ENCODE measurements around the gene VPS11. TPM values are rescaled to one million over a fixed set of nuclear protein-coding genes. Genes with fewer than 3 reads are reported as not detected.
"Not testable (repeated sequence)": the region's sequence is repeated elsewhere in the genome, so short reads cannot be mapped to it uniquely, and the experiment has no call there.

The VPS11 gene
- total RNA-seq, 1 donor: 35.1 TPM

DNA sequence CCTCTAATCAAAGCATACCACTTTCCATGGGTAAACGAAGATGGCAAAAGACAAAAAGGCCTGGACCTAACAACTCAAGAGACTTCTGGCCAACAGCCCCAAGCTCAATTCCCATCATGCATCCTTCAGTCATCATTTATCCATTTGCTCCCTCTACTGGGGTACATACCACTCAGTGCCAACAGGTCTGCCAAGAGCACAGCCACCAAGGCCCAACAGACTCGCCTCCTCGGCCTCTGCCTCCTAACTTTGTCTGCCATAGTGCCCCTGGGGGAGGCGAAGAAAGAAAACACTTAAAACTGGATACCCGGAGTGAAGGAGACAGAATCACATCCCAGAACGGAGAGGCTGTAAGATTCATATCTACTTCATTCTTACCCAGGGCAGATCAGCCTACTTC lies 11.7 kb upstream of the VPS11 start:
- Histone ChIP-seq H3K79me2 (ENCODE audit: insufficient read depth, low read length) (peaks cover 31% of the 10 kb centered on the region), H3K4me3 (ENCODE audit: insufficient read depth, low read length) (peak overlapping the region; percentile 94), H4K20me1 (ENCODE audit: insufficient read depth, low read length) (peaks cover 21% of the 10 kb centered on the region), H3K4me2 (ENCODE audit: insufficient read depth, low read length) (peak overlapping the region; percentile 95), H3K4me1 (ENCODE audit: insufficient read depth, low read length) (peaks cover 18% of the 10 kb centered on the region), H3K9me3 (ENCODE audit: low read depth, low read length) (no peaks in the 10 kb centered on the region), H3K27me3 (ENCODE audit: insufficient read depth, low read length) (no peaks in the 10 kb centered on the region), H3K27ac (ENCODE audit: low read depth, low read length) (peak overlapping the region; percentile 77), H2AFZ (ENCODE audit: low read length) (peak overlapping the region; percentile 77), H3K36me3 (ENCODE audit: insufficient read depth, low read length) (peaks cover 44% of the 10 kb centered on the region)
- DNase-seq (ENCODE audit: insufficient read length, low spot score, missing footprints): peak; percentile 92
- TF ChIP-seq, protein P1, sequence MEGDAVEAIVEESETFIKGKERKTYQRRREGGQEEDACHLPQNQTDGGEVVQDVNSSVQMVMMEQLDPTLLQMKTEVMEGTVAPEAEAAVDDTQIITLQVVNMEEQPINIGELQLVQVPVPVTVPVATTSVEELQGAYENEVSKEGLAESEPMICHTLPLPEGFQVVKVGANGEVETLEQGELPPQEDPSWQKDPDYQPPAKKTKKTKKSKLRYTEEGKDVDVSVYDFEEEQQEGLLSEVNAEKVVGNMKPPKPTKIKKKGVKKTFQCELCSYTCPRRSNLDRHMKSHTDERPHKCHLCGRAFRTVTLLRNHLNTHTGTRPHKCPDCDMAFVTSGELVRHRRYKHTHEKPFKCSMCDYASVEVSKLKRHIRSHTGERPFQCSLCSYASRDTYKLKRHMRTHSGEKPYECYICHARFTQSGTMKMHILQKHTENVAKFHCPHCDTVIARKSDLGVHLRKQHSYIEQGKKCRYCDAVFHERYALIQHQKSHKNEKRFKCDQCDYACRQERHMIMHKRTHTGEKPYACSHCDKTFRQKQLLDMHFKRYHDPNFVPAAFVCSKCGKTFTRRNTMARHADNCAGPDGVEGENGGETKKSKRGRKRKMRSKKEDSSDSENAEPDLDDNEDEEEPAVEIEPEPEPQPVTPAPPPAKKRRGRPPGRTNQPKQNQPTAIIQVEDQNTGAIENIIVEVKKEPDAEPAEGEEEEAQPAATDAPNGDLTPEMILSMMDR (IDR thresholded peaks at IDR 0.05; ENCODE audit: extremely low read depth, low read depth, low read length): peak; percentile 39

DNA sequence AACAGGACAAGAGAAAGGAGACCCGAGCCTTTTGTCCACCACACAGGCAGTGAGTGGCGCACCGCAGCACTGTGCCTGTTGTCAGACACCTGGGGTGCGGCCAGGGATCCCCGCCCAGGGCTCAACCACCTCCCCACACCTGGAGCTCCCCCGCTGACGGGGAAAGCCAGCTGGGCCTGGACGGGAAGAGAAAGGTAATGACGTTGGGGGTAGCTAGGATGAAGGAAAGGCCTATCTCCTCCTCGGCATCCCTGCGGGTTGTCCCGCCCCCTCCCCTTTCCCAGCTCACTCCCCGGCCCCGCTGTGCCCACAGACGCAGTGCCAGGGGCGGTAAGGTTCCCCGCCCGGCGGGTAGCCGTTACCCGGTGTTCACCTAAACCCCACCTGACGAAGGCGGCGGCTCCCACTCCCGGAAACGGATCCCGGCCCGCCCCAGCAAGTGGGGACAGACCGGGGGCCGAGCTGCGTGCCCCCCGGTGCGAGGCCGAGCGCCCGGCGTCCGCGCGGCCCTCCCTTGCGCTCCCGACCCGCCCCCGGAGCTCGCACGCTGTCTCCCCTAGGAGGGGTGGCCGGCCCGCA lies 11.1 kb upstream of the VPS11 start:
- H3K9me3 ChIP-seq (ENCODE audit: low read depth, low read length): no peaks in the 10 kb centered on the region
- peak overlapping the region; percentile 95 for H3K4me2 ChIP-seq (ENCODE audit: insufficient read depth, low read length)
- peaks cover 18% of the 10 kb centered on the region for H3K4me1 ChIP-seq (ENCODE audit: insufficient read depth, low read length)
- H3K27me3 ChIP-seq (ENCODE audit: insufficient read depth, low read length): no peaks in the 10 kb centered on the region
- peak overlapping the region; percentile 77 for H2AFZ ChIP-seq (ENCODE audit: low read length)
- H3K79me2 ChIP-seq (ENCODE audit: insufficient read depth, low read length): peaks cover 31% of the 10 kb centered on the region
- peak; percentile 85 for DNase-seq (ENCODE audit: insufficient read length, low spot score, missing footprints)
- peaks cover 21% of the 10 kb centered on the region for H4K20me1 ChIP-seq (ENCODE audit: insufficient read depth, low read length)
- TF ChIP-seq, protein P1 (IDR thresholded peaks at IDR 0.05; ENCODE audit: extremely low read depth, low read depth, low read length): no peak
- peak overlapping the region; percentile 77 for H3K27ac ChIP-seq (ENCODE audit: low read depth, low read length)
- peak overlapping the region; percentile 94 for H3K4me3 ChIP-seq (ENCODE audit: insufficient read depth, low read length)
- peaks cover 39% of the 10 kb centered on the region for H3K36me3 ChIP-seq (ENCODE audit: insufficient read depth, low read length)

DNA sequence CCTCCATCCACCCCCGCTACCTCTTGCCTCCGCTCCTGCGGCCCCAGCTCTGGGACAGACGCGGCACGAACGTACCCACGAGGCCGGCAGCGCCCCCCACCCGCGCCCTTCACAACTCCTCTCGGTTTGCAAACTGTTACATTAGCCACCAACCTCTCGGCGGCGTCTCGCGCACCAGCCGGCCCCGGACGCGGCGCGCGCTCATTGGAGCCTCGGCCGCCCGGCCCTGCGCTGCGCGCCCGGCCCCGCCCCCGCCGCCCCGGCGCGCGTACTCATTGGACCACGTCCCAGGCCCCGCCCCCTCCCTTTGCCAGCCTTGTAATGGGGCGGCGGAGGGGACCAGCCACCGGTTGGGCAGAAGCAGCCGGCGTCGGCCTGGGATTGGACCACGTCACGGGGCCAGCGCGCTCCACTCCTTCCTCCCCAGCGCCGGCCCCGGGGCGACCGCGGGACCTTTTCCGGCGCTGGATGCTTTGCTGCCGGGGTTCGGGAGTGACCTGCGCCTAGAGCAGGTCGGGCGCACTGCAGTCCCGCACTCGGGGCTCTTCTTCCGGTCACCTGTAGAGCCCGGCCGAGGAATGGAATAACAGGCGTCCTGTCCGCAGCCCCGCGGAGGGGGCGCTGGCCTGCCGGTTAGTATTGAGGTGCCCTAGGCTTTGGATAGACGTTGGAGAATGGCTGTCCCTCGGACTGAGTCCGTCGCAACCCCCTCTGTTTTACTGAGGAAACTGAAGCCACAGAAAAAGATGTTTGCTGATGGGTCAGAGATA lies 10.4 kb upstream of the VPS11 start, which contains the start of gene HYOU1:
Gene HYOU1, minus strand, starts transcription at position 206 of the 770 bp plus-strand sequence. CDS start 1,045 bp downstream, outside the sequence.
- peak within 1 kb of the TSS; percentile 82 for H3K27ac ChIP-seq (ENCODE audit: low read depth, low read length)
- peak within 1 kb of the TSS; percentile 97 for H3K4me2 ChIP-seq (ENCODE audit: insufficient read depth, low read length)
- H4K20me1 ChIP-seq (ENCODE audit: insufficient read depth, low read length): peaks cover 15% of the 10 kb centered on the region
- peaks cover 31% of the 10 kb centered on the region for H3K79me2 ChIP-seq (ENCODE audit: insufficient read depth, low read length)
- no peaks in the 10 kb centered on the region for H3K9me3 ChIP-seq (ENCODE audit: low read depth, low read length)
- peak within 1 kb of the TSS; percentile 93 for H2AFZ ChIP-seq (ENCODE audit: low read length)
- peak within 1 kb of the TSS; percentile 94 for H3K4me3 ChIP-seq (ENCODE audit: insufficient read depth, low read length)
- H3K36me3 ChIP-seq (ENCODE audit: insufficient read depth, low read length): peaks cover 32% of the 10 kb centered on the region
- no peaks in the 10 kb centered on the region for H3K27me3 ChIP-seq (ENCODE audit: insufficient read depth, low read length)
- TF ChIP-seq, protein P1 (IDR thresholded peaks at IDR 0.05; ENCODE audit: extremely low read depth, low read depth, low read length): no peak
- peak; percentile 100 for DNase-seq (ENCODE audit: insufficient read length, low spot score, missing footprints)
- H3K4me1 ChIP-seq (ENCODE audit: insufficient read depth, low read length): peaks cover 18% of the 10 kb centered on the region

DNA sequence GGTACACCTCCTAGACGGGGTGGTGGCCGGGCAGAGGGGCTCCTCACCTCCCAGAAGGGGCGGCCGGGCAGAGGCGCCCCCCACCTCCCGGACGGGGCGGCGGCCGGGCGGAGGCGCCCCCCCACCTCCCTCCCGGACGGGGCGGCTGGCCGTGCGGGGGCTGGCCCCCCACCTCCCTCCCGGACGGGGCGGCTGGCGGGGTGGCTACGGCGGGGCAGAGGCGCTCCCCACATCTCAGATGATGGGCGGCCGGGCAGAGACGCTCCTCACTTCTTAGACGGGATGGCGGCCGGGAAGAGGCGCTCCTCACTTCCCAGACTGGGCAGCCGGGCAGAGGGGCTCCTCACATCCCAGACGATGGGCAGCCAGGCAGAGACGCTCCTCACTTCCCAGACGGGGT lies 8.5 kb upstream of the VPS11 start:
- peaks cover 13% of the 10 kb centered on the region for H3K36me3 ChIP-seq (ENCODE audit: insufficient read depth, low read length)
- H3K9me3 ChIP-seq (ENCODE audit: low read depth, low read length); DNase-seq (ENCODE audit: insufficient read length, low spot score, missing footprints); H2AFZ ChIP-seq (ENCODE audit: low read length); H3K4me2 ChIP-seq (ENCODE audit: insufficient read depth, low read length); H3K27ac ChIP-seq (ENCODE audit: low read depth, low read length); H3K27me3 ChIP-seq (ENCODE audit: insufficient read depth, low read length); H3K4me3 ChIP-seq (ENCODE audit: insufficient read depth, low read length): not testable (repeated sequence)
- H3K79me2 ChIP-seq (ENCODE audit: insufficient read depth, low read length): peaks cover 34% of the 10 kb centered on the region
- H4K20me1 ChIP-seq (ENCODE audit: insufficient read depth, low read length): peaks cover 11% of the 10 kb centered on the region
- peaks cover 26% of the 10 kb centered on the region for H3K4me1 ChIP-seq (ENCODE audit: insufficient read depth, low read length)

Data from osteoblast (primary cell).